Measurements from ENCODE around the gene TATDN2. TPM values are rescaled to one million over a fixed set of nuclear protein-coding genes. Genes with fewer than 3 reads are reported as not detected.
"Not testable (repeated sequence)": the region's sequence is repeated elsewhere in the genome, so short reads cannot be mapped to it uniquely, and the experiment has no call there.

Gene TATDN2
- total RNA-seq, 1 donor from 2014 or later: 18.8 TPM

DNA sequence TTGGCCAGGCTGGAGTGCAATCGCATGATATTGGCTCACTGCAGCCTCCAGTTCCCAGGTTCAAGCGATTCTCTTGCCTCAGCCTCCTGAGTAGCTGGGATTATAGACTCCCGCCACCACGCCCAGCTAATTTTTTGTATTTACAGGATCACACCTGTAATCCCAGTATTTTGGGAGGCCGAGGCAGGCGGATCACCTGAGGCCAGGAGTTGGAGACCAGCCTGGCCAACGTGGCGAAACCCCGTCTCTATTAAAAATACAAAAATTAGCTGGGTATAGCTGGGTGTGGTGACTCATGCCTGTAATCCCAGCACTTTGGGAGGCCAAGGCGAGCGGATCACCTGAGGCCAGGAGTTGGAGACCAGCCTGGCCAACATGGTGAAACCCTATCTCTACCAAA is 24.2 kb downstream of the TATDN2 start:
- not testable (repeated sequence) for DNase-seq

DNA sequence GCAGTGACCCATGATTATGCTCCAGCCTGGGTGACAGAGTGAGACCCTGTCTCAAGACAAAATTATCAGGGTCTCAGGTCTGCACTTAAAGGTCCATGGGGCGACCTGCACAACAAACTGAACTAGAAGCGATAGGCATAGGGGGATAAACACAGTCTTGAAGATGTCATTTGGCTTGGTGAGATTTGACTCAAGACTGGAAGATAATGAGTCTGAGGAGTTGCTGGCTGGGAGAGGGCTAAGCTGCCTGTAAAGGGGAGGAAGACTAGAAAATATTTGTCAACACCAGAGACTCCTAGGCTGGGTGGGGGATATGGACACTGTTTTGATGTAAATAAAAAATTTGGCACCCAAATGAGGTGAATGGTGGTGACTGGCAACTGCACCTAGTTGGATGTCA is 24.7 kb downstream of the TATDN2 start:
- DNase-seq: no peak

- no peak for DNase-seq
Measured at GRCh38 chr3:10273702-10274305, 25.5 kb downstream of the TATDN2 start.

DNA sequence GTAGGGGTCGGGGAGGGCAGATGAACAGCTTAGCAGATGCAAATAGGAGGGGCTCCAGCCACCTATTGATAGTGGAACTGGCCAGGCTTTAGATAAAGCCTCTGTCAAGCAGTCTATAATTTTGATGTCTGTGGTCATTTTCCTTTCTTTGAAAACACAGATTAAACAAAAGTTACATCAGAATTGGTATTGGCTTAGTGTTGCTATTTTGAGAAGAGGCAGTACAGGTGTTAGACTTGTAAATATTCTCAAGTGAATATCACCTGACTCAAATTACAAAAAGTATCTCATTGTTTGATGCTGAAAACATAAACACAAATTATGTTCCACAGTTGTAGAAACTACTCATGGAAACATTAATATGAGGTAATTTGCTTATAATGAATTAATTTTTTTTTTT is 26.3 kb downstream of the TATDN2 start:
- no peak for DNase-seq

- DNase-seq: no peak
Measured at GRCh38 chr3:10277115-10277625, 28.9 kb downstream of the TATDN2 start.

- no peak for DNase-seq
Measured at GRCh38 chr3:10278501-10278900, 30.2 kb downstream of the TATDN2 start.

GRCh38 chr3:10279384-10280176 is 31.3 kb downstream of the TATDN2 start:
- DNase-seq: no peak

DNA sequence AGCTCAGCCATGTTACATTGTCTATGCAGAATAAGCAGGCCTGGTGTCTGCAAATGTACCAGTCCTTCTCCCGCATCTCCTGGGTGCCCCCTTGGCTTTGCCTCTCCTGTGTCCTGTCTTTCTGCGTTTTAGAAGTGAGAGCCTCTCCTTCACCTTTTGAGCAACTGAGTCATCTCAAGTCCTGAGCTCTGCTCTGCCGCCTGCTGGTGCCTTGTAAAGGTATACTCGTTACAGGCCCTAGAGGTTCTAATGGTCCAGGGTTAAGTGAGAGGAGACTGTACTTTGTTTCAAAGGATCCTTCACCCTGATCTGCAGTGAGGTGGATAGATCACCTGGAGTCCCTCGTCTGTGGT is 31.9 kb downstream of the TATDN2 start:
- DNase-seq: no peak

DNA sequence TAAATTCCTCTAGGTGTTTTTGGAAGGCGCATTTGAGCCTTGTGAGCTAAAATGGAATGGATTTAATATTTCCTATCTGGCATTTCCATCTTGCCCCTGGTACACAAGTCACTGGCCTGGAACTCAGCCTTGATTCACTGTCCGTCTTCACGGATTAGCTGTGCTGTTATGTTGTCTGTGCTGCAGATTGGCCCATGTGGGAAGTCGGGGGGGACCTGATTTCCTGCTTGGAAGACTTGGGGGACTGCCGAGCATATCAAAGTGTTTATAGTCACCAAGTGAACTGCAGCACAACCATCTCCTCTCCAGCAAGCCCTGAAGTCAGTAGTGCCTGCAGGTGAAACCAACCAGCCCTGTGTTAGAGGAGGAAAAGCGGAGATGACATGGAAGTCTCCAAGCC is 32.3 kb downstream of the TATDN2 start:
- DNase-seq: no peak

GRCh38 chr3:10281951-10282350 is 33.7 kb downstream of the TATDN2 start:
- DNase-seq: no peak

DNA sequence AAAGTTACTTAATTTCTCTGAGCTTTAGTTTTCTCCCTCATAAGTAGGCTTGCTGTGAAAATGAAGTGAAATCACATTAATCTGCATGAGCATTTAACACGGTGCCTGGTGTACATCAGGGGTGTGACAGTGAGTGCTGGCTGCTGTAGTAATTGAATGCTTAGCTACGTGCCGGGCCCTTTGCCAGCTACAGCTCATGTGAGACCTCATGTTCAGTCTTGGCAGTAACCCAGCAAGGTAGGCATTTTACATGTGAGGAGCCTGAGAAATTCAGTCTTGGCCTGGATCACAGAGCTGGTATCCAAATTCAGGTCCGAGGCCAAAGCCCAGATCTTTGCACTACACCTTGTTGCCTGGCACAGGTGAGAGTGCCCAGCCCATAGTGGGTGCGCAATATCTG is 35.4 kb downstream of the TATDN2 start:
- no peak for DNase-seq

DNA sequence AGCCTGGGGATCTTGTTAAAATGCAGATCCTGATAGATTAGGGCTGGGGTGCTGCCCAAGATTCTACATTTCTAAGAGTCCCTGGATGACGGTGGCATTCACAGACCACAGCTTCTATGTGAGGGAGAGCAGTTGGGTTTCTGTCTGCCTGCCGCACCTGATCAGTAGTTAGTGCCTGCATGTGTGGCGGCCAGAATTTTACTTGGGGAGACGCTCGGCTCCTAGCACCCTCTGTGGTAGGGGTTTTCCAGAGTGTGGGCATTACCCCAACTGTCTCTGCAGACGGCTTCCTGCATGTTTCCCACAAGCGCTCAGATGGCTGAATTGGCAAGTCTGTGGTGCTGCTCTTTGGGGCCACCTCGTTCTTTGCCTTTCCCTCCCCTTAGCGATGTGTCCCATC is 36.2 kb downstream of the TATDN2 start:
- DNase-seq: no peak

GRCh38 chr3:10285272-10286132 is 37.2 kb downstream of the TATDN2 start:
- DNase-seq: no peak

DNA sequence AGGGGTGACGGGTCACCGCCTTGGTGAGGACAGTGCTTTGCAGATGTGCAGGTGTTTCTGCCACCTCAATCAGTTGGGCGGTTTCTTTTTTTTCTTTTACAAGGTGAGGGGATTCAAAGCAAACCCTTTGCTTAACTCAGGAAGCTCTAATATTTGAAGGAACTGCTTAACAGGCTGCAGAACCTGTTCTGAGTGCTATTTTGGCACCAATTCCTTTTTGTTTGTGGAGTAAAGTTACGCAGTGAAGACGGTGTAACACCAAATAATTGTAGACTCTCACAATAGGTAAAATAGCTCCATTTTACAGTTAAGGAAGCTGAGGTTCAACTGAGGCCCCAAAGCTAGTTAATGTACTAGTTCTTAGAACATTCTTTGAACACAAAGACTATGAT is 37.9 kb downstream of the TATDN2 start:
- DNase-seq: no peak

- no peak for DNase-seq
Measured at GRCh38 chr3:10286596-10287295, 38.5 kb downstream of the TATDN2 start.

- DNase-seq: no peak
Measured at GRCh38 chr3:10287936-10288574, 39.8 kb downstream of the TATDN2 start.

GRCh38 chr3:10288575-10288960 is 40.3 kb downstream of the TATDN2 start:
- DNase-seq: no peak

- no peak for DNase-seq
Measured at GRCh38 chr3:10289077-10289476, 40.8 kb downstream of the TATDN2 start.

GRCh38 chr3:10289787-10290355 is 41.6 kb downstream of the TATDN2 start:
- DNase-seq: no peak

DNA sequence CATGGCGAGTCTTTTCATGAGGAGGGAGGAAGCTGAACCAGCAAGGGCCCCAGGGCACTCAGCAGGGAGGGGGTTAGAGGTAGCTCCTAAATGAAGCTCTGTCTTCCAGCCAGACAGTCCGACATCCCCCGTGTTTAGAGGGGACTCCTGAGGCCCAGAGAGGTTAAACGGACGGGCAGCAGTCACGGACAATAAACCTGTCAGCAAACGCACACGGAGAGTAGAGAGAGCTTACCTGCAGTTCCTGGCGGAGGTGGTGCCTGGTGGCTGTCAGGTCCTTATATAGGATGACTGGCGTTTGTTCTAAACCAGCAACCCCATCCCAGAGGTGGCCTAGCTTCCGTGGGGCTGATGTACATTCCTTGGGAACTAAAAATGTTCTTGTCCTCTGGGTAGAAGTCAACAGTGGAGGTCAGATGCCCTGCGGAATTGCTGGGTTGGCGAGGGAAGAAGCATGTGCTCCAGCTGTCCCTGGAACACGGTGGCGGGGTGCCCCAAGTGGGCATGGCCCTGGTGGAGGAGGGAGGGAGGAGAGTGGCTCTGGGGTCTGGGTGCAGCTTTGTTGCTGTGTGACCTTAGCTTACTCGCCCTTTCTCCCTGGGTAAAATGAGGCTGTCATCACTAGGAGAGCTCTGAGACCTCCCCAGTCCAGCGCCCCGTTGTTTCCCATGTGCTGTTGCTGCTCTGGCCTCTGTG is 42.4 kb downstream of the TATDN2 start:
- DNase-seq: no peak

GRCh38 chr3:10291641-10292040 is 43.4 kb downstream of the TATDN2 start:
- DNase-seq: no peak
